MM.1S (cell line): ENCODE results near the gene SH3BGR.

Source experiments
- DNase-seq: peaks from one replicate; pipeline ENCODE4 v3.0.0-alpha.2; 2015
- H2AFZ ChIP-seq: fragments of 300-600 bp; sonication (generic); 2 replicates; pipeline ENCODE4 v1.6.0; 2016; ENCODE audit warnings: antibody characterized with exemption, low read length
- H3F3A ChIP-seq: fragments of 300-600 bp; sonication (generic); 2 replicates; pipeline ENCODE4 v1.6.1; 2016; ENCODE audit warnings: mild to moderate bottlenecking, antibody characterized with exemption, low read length, moderate library complexity, mixed read lengths; ENCODE audit not compliant: insufficient read depth
- H3K27ac ChIP-seq: fragments of 300-600 bp; sonication (generic); 2 replicates; pipeline ENCODE4 v1.5.1; 2016; ENCODE audit warnings: mild to moderate bottlenecking, low read length
- H3K27me3 ChIP-seq: fragments of 300-600 bp; sonication (generic); replicated peaks from 2 replicates; pipeline ENCODE4 v1.6.0; 2016; ENCODE audit warnings: low read length; ENCODE audit not compliant: insufficient read depth
- H3K36me3 ChIP-seq: fragments of 300-600 bp; sonication (generic); replicated peaks from 2 replicates; pipeline ENCODE4 v1.6.1; 2016; ENCODE audit warnings: mild to moderate bottlenecking, low read length, mixed read lengths; ENCODE audit not compliant: insufficient read depth
- H3K4me1 ChIP-seq: fragments of 300-600 bp; sonication (generic); 2 replicates; pipeline ENCODE4 v1.6.1; 2016; ENCODE audit warnings: low read length, mixed read lengths
- H3K4me2 ChIP-seq: fragments of 300-600 bp; sonication (generic); 2 replicates; pipeline ENCODE4 v1.6.0; 2016; ENCODE audit warnings: low read depth, low read length
- H3K4me3 ChIP-seq: fragments of 300-600 bp; sonication (generic); 2 replicates; pipeline ENCODE4 v1.5.1; 2016; ENCODE audit warnings: low read length, mixed read lengths
- H3K79me2 ChIP-seq: fragments of 300-600 bp; sonication (generic); 2 replicates; pipeline ENCODE4 v1.6.1; 2016; ENCODE audit warnings: mixed run types, low read length, mixed read lengths
- H3K9ac ChIP-seq: fragments of 300-600 bp; sonication (generic); 2 replicates; pipeline ENCODE4 v1.6.1; 2016; ENCODE audit warnings: low read length, mixed read lengths
- H3K9me2 ChIP-seq: fragments of 300-600 bp; sonication (generic); replicated peaks from 2 replicates; pipeline ENCODE4 v1.6.1; 2016; ENCODE audit warnings: mild to moderate bottlenecking, low read length, mixed read lengths; ENCODE audit not compliant: insufficient read depth
- H3K9me3 ChIP-seq: fragments of 300-600 bp; sonication (generic); replicated peaks from 2 replicates; pipeline ENCODE4 v1.6.1; 2016; ENCODE audit warnings: mild to moderate bottlenecking, low read length, mixed read lengths; ENCODE audit not compliant: insufficient read depth
- H4K20me1 ChIP-seq: fragments of 300-600 bp; sonication (generic); 2 replicates; pipeline ENCODE4 v1.6.1; 2016; ENCODE audit warnings: mild to moderate bottlenecking, low read length, moderate library complexity, mixed read lengths; ENCODE audit not compliant: insufficient read depth
- CTCF ChIP-seq: fragments of 300-600 bp; sonication (generic); IDR thresholded peaks from 2 replicates; pipeline ENCODE4 v1.5.1; 2016; ENCODE audit warnings: antibody characterized with exemption, low read length, mixed read lengths
- EZH2 ChIP-seq: fragments of 300-600 bp; sonication (generic); optimal IDR thresholded peaks from 2 replicates; pipeline ENCODE3; 2017; ENCODE audit warnings: low read depth, mild to moderate bottlenecking, antibody characterized with exemption, low read length, mixed read lengths
- EZH2phosphoT487 ChIP-seq: fragments of 300-600 bp; sonication (generic); IDR thresholded peaks from 2 replicates; pipeline ENCODE4 v1.6.1; 2018; ENCODE audit warnings: antibody characterized with exemption, low read length

SH3BGR gene

GRCh38 chr21:39456665-39457064, 4.9 kb downstream of the SH3BGR start:
- no peaks in the 10 kb centered on the region for H3K36me3 ChIP-seq
- H3K9me2 ChIP-seq, result no peaks in the 10 kb centered on the region
- DNase-seq, result no peak
- H3K4me1 ChIP-seq, result peaks cover 7% of the 10 kb centered on the region
- no peaks in the 10 kb centered on the region for H3K79me2 ChIP-seq
- H3K27me3 ChIP-seq, result no peaks in the 10 kb centered on the region
- TF ChIP-seq CTCF (peak; percentile 40), EZH2 (no peak), EZH2phosphoT487 (no peak)
- no peaks in the 10 kb centered on the region for H4K20me1 ChIP-seq
- H3K9me3 ChIP-seq, result no peaks in the 10 kb centered on the region
- H3K9ac ChIP-seq, result no peak overlapping the region
- no peak overlapping the region for H2AFZ ChIP-seq
- H3F3A ChIP-seq, result peaks cover 3% of the 10 kb centered on the region; the same call in 1 of the 2 replicates
- no peak overlapping the region for H3K4me3 ChIP-seq
- no peak overlapping the region for H3K4me2 ChIP-seq
- H3K27ac ChIP-seq, result no peak overlapping the region

GRCh38 chr21:39461419-39461818, 9.6 kb downstream of the SH3BGR start:
- Histone ChIP-seq H3K36me3 (no peaks in the 10 kb centered on the region), H3K9me2 (no peaks in the 10 kb centered on the region), H3K27ac (peak overlapping the region; percentile 72), H3K9ac (no peak overlapping the region), H2AFZ (peak overlapping the region; percentile 5), H3K4me2 (peak overlapping the region; percentile 15; the same call in 1 of the 2 replicates), H3K4me1 (peaks cover 11% of the 10 kb centered on the region; the same call in 1 of the 2 replicates), H3K27me3 (no peaks in the 10 kb centered on the region), H4K20me1 (no peaks in the 10 kb centered on the region), H3K4me3 (no peak overlapping the region), H3K79me2 (no peaks in the 10 kb centered on the region), H3F3A (peaks cover 3% of the 10 kb centered on the region; the same call in 1 of the 2 replicates), H3K9me3 (no peaks in the 10 kb centered on the region)
- TF ChIP-seq CTCF (no peak), EZH2phosphoT487 (no peak), EZH2 (no peak)
- DNase-seq, result peak; percentile 98

- Histone ChIP-seq H3K9ac (no peak overlapping the region), H3K36me3 (no peaks in the 10 kb centered on the region), H3K27ac (no peak overlapping the region), H3K4me2 (no peak overlapping the region), H3K79me2 (no peaks in the 10 kb centered on the region), H3F3A (peaks cover 3% of the 10 kb centered on the region; the same call in 1 of the 2 replicates), H3K27me3 (no peaks in the 10 kb centered on the region), H2AFZ (no peak overlapping the region), H3K9me2 (no peaks in the 10 kb centered on the region), H3K4me1 (peaks cover 11% of the 10 kb centered on the region; the same call in 1 of the 2 replicates), H3K9me3 (no peaks in the 10 kb centered on the region), H4K20me1 (no peaks in the 10 kb centered on the region), H3K4me3 (no peak overlapping the region)
- no peak for DNase-seq
- TF ChIP-seq EZH2phosphoT487, result no peak
- TF ChIP-seq CTCF, result no peak
- no peak for TF ChIP-seq EZH2
Measured at GRCh38 chr21:39463308-39463707, 11.5 kb downstream of the SH3BGR start.
